ENCODE results near the gene CLEC19A. TPM values are rescaled to one million over a fixed set of nuclear protein-coding genes. Genes with fewer than 3 reads are reported as not detected.

Gene CLEC19A
- total RNA-seq, 2 experiments from 2014 or later = not detected

DNA sequence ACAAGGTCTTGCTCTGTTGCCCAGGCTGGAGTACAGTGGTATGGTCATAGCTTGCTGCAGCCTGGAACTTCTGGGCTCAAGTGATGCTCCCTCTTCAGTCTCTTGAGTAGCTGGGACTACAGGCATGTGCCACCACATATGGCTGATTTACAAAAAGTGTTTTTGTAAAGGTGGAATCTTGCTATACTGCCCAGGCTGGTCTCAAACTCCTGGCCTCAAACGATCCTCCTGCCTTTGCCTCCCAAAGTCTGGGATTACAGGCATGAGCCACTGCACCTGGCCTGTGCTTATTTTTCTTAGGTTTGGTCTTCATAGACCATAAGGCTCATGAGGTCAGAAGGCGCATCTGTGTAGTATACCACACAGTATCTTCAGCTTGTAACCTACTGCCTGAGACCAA, 5.3 kb downstream of the CLEC19A start:
- peaks cover 3% of the 10 kb centered on the region for H3K4me1 Mint-ChIP-seq
- no peak overlapping the region for H3K27ac Mint-ChIP-seq
- no peak for DNase-seq
- no peak overlapping the region for H3K4me3 Mint-ChIP-seq
- no peaks in the 10 kb centered on the region for H3K36me3 Mint-ChIP-seq
- no peaks in the 10 kb centered on the region for H3K9me3 Mint-ChIP-seq (ENCODE audit: low read depth)
- no peaks in the 10 kb centered on the region for H3K27me3 Mint-ChIP-seq
- no peak for ATAC-seq
- CTCF ChIA-PET = no interaction called here

DNA sequence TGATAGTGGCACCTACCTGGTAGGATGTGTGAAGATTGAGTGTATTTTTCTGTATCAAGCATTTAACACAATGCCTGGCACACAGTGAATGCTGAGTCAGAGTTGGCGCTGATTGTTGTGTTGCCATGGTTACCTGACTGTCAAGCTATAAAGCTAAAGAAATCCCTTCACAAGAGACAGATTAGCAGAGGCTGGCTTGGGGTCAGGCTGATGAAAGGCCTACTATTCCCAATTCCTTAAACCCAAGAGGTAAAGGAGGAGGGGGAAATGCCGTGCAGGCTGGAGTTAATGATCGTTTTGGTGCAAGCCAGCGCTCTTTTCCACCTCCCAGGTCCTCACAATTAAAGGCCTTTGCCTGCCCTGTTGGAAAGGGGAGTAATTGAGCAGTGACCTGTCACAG, 5.9 kb downstream of the CLEC19A start:
- H3K27ac Mint-ChIP-seq = no peak overlapping the region
- no peak overlapping the region for H3K4me3 Mint-ChIP-seq
- no peaks in the 10 kb centered on the region for H3K27me3 Mint-ChIP-seq
- no peaks in the 10 kb centered on the region for H3K9me3 Mint-ChIP-seq (ENCODE audit: low read depth)
- CTCF ChIA-PET = no interaction called here
- peaks cover 3% of the 10 kb centered on the region for H3K4me1 Mint-ChIP-seq
- no peak for ATAC-seq
- H3K36me3 Mint-ChIP-seq = no peaks in the 10 kb centered on the region
- no peak for DNase-seq

DNA sequence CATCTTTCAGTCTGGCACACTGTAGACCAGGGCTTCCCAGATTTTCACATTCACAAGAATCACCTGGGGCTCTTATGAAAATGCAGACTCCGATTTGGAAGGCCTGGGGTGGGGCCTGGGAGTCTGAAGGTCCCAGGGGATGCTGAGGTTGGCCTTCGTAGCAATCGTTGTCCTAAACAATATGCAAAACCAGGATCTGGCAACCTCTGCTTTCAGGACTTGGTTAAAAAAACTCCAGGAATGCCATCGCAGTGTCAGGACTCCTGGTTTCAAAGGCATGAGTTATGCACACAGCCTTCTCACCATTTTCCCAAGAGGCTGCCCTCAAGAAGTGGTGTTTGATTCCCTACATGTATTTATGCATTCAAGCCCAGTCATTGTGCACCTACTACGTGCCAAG, 6.7 kb downstream of the CLEC19A start:
- Mint-ChIP-seq H3K27ac (no peak overlapping the region), H3K4me3 (no peak overlapping the region), H3K4me1 (peaks cover 3% of the 10 kb centered on the region), H3K36me3 (no peaks in the 10 kb centered on the region), H3K27me3 (peaks cover 2% of the 10 kb centered on the region), H3K9me3 (ENCODE audit: low read depth) (no peaks in the 10 kb centered on the region)
- DNase-seq = no peak
- no peak for ATAC-seq
- CTCF ChIA-PET = no interaction called here

DNA sequence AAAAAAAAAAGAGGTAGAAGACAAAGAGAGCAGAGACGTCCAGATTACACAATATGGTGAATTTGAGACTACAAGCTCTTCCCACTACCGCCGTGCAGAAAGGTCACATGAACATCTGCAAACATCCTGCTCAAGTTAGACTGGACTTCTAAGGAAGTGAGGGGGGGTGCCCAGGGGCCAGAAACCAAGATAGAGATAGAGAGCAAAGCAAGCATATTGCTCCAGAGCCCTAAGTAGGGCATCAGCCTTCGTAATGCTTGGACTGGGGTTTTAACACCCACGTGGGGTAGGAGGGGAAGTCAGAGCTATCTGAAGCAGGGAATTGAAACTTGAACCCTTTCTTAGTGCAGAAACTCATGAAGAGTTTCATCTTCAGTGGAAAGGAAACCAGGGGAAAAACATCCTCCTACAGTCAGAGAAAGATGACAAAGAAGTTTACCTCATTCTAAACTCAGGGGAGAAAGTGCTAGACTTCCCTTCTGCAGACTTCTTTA, 8.7 kb downstream of the CLEC19A start:
- H3K27me3 Mint-ChIP-seq = peaks cover 2% of the 10 kb centered on the region
- ATAC-seq = no peak
- H3K9me3 Mint-ChIP-seq (ENCODE audit: low read depth) = no peaks in the 10 kb centered on the region
- peaks cover 3% of the 10 kb centered on the region for H3K4me1 Mint-ChIP-seq
- CTCF ChIA-PET = no interaction called here
- no peak overlapping the region for H3K27ac Mint-ChIP-seq
- no peak overlapping the region for H3K4me3 Mint-ChIP-seq
- no peaks in the 10 kb centered on the region for H3K36me3 Mint-ChIP-seq
- DNase-seq = no peak

DNA sequence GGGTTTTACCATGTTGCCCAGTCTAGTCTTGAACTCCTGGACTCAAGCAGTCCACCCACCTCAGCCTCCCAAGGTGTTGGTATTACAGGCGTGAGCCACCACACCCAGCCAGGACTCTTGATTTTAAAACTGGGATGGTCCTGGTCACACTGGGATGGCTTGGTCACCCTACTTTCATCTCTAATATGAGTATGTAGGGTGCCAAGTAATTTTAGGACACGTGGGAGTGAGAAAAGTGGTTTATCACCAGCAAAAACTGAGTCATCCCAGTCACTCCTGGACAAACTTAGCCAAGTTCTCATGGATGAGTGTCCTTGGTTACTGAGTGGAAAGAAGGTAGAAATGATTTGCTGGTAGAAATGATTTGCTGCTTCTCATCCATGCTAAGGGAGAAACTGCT, 9.9 kb downstream of the CLEC19A start:
- ATAC-seq (no peak), DNase-seq (no peak)
- CTCF ChIA-PET = no interaction called here
- no peaks in the 10 kb centered on the region for H3K36me3 Mint-ChIP-seq
- no peak overlapping the region for H3K27ac Mint-ChIP-seq
- H3K9me3 Mint-ChIP-seq (ENCODE audit: low read depth) = no peaks in the 10 kb centered on the region
- H3K4me1 Mint-ChIP-seq = peaks cover 3% of the 10 kb centered on the region
- no peak overlapping the region for H3K4me3 Mint-ChIP-seq
- H3K27me3 Mint-ChIP-seq = peaks cover 2% of the 10 kb centered on the region

DNA sequence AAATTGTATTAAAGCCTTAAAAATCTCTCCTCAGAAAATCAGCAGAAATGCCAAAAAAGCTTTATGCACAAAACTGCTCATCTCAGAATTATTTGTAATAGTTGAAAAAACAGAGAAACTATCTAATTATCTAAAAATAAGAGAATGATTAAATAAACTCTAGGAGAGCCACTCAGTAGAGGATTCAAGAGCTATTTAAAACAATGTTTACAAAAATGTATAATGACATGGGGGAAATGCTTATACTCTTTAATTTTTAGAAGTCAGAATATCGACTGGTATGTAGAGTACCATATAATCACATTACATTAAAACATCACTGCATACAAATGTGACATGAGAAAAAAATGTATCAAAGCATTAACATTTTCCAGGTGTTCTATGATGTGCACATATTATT, 11.9 kb downstream of the CLEC19A start:
- no peak for ATAC-seq
- CTCF ChIA-PET = no interaction called here
- peaks cover 3% of the 10 kb centered on the region for H3K4me1 Mint-ChIP-seq
- no peaks in the 10 kb centered on the region for H3K36me3 Mint-ChIP-seq
- DNase-seq = no peak
- H3K27me3 Mint-ChIP-seq = peaks cover 2% of the 10 kb centered on the region
- H3K27ac Mint-ChIP-seq = no peak overlapping the region
- no peaks in the 10 kb centered on the region for H3K9me3 Mint-ChIP-seq (ENCODE audit: low read depth)
- no peak overlapping the region for H3K4me3 Mint-ChIP-seq

DNA sequence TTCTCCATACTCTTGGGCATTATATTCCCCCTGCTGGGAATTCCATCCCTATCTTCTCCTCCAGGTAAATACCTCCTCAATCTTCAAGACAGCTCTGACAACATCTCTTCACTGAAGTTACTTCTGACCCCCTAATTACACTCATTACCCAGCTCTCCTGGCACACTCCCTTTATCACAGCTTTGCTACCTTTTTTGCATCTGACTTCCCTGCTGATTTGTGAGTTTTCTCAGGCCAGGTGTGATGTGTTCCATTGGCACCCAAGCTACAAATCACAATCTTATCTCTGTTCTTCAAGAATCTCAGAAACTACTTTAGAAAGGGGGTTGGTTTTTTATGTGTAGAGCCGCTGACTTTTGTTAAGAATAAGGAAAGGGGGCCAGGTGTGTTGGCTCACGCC, 14.0 kb downstream of the CLEC19A start:
- Mint-ChIP-seq H3K27me3 (peaks cover 2% of the 10 kb centered on the region), H3K9me3 (ENCODE audit: low read depth) (no peaks in the 10 kb centered on the region), H3K4me1 (no peaks in the 10 kb centered on the region), H3K27ac (no peak overlapping the region), H3K4me3 (no peak overlapping the region), H3K36me3 (no peaks in the 10 kb centered on the region)
- ATAC-seq (no peak), DNase-seq (no peak)
- CTCF ChIA-PET = no interaction called here

DNA sequence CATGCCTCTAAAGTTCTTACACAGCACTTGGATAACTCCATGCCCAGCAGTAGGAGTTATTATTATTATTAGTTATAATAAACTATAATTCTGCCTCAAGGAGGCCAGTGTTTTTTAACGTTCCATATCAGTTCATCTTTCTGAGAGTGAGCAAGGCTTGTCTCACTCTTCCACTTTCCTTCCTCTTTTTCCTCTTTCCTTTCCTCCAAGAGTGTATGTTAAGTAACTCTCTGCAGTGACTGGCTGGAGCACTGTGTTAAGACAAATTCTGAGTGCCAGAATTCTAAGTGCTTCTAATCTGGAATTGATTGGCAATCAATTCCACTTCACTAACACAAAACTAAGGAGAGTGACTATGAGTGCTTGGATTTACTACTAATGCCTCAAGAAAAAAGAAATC, 16.4 kb downstream of the CLEC19A start:
- Mint-ChIP-seq H3K27me3 (no peaks in the 10 kb centered on the region), H3K27ac (no peak overlapping the region), H3K36me3 (no peaks in the 10 kb centered on the region), H3K4me3 (no peak overlapping the region), H3K9me3 (ENCODE audit: low read depth) (no peaks in the 10 kb centered on the region), H3K4me1 (no peaks in the 10 kb centered on the region)
- no peak for ATAC-seq
- CTCF ChIA-PET = no interaction called here
- no peak for DNase-seq

DNA sequence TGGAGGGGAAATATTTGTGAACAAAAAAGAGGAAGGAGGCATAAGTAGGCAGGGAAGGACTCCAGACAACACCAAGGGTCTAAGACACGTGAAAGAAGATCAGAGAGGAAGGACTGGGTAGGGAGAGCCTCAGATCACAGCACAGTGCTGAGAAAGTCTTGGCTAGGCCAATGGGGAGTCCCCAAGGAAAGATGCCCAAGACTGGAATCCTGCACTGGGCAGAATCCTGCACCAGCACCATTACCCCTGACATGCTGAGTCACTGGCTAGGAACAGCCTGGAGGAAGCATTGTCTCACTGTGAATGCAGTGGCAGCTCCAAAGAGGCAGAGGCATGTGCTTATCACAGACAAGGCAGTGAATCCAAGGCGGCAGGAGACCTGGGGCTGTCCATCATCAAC, 19.2 kb downstream of the CLEC19A start:
- Mint-ChIP-seq H3K9me3 (ENCODE audit: low read depth) (no peaks in the 10 kb centered on the region), H3K4me3 (no peak overlapping the region), H3K36me3 (no peaks in the 10 kb centered on the region), H3K4me1 (no peaks in the 10 kb centered on the region), H3K27ac (no peak overlapping the region), H3K27me3 (no peaks in the 10 kb centered on the region)
- ATAC-seq (no peak), DNase-seq (no peak)
- CTCF ChIA-PET = no interaction called here

DNA sequence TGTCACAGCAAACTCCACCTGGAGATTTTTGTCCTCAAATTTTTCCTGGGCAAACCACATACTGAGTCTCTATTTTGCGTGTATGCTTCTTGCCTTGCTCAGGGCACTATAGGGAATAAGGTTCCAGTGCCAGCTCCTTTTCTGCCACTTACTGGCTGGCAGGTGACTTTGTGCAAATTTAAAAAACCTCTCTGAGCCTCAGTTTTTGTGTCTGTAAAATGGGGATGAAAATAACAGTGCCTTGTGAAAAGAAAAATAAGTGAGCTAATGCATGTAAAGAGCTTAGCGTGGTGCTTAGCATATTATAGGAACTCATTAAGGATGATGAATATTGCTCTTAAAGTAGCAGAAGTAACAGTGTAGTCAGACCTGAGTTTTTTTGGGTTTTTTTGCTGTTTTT, 19.9 kb downstream of the CLEC19A start:
- H3K27ac Mint-ChIP-seq = no peak overlapping the region

DNA sequence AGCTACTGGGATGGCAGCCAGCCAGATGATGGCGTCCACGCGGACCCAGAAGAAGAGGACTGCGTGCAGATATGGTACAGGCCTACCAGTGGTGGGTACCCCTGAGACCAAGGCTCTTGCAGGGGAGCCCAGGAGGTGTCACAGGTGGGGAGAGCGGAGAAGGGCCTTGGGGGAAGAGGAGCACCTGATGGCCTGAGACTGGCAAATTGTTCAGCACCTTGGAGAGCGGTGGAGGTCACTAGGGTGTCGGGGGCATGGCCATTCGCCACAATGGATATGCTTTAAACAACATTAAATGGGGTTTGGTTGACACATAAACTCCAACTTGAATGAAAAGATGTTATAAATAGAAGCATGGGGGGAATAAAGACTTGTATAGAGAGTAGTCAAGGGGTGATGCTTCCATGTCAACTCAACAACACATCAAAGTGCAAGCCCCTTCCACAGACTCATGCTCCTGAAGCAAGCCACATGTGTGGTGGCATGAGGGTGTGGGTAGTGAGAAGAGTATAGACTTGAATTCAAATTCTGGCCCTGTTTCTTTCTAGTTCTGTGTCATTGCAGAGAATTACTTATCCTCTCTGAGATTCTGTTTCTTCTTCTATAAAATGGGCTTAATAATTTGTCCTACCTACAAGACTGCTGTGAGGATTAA, 22.2 kb downstream of the CLEC19A start:
- no peak overlapping the region for H3K27ac Mint-ChIP-seq
- no peaks in the 10 kb centered on the region for H3K4me1 Mint-ChIP-seq
- H3K4me3 Mint-ChIP-seq = no peak overlapping the region
- ATAC-seq = no peak
- CTCF ChIA-PET = no interaction called here
- DNase-seq = no peak
- no peaks in the 10 kb centered on the region for H3K36me3 Mint-ChIP-seq
- no peaks in the 10 kb centered on the region for H3K27me3 Mint-ChIP-seq
- no peaks in the 10 kb centered on the region for H3K9me3 Mint-ChIP-seq (ENCODE audit: low read depth)

More for the DNA sequence above, 19.9 kb downstream of the CLEC19A start:
- Mint-ChIP-seq H3K4me1 (no peaks in the 10 kb centered on the region), H3K4me3 (no peak overlapping the region), H3K27me3 (no peaks in the 10 kb centered on the region), H3K36me3 (no peaks in the 10 kb centered on the region), H3K9me3 (ENCODE audit: low read depth) (no peaks in the 10 kb centered on the region)
- no peak for DNase-seq
- CTCF ChIA-PET = no interaction called here
- ATAC-seq = no peak

DNA sequence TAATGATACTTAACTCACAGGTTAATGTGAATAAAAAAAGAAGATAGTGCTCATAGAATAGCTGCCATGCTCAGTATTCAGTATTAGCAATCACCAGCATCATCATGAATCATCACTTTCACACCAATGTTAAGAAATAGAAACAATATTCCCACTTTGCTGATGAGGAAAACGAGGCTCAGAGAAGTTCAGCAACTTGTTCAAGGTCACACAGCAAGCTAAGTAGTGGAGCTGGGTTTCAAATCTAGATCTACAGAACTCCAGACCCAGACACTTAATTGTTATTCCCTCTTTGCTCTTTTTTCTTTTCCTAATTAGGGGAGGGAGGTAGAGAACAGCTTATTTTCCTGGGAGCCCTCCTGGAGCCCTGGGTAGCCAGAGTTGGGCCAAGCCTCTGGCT, 22.9 kb downstream of the CLEC19A start:
- Mint-ChIP-seq H3K4me1 (no peaks in the 10 kb centered on the region), H3K27ac (no peak overlapping the region), H3K36me3 (no peaks in the 10 kb centered on the region), H3K27me3 (no peaks in the 10 kb centered on the region), H3K4me3 (no peak overlapping the region), H3K9me3 (ENCODE audit: low read depth) (no peaks in the 10 kb centered on the region)
- ATAC-seq (no peak), DNase-seq (no peak)
- CTCF ChIA-PET = no interaction called here

DNA sequence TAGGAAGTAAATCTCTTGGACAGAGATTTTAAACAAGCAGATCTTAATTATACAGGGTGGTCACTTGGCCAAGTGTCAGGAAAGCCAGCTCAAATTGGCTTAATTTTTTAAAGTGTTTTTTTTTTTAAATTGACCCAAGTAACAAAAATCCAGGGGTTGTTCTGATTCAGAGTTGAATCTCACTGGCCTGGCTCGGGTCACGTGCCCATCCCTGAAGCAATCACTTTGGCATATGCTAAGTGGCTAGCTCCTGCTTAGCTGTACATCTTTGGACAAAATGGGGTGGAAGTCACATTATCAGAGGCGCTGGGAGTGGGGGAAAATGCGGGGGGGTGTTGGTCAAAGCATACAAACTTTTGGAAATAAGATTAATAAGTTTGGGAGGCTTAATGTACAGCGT, 23.6 kb downstream of the CLEC19A start:
- Mint-ChIP-seq H3K4me3 (no peak overlapping the region), H3K9me3 (ENCODE audit: low read depth) (no peaks in the 10 kb centered on the region), H3K27ac (no peak overlapping the region), H3K4me1 (no peaks in the 10 kb centered on the region), H3K27me3 (no peaks in the 10 kb centered on the region), H3K36me3 (no peaks in the 10 kb centered on the region)
- DNase-seq (no peak), ATAC-seq (no peak)
- CTCF ChIA-PET = no interaction called here

DNA sequence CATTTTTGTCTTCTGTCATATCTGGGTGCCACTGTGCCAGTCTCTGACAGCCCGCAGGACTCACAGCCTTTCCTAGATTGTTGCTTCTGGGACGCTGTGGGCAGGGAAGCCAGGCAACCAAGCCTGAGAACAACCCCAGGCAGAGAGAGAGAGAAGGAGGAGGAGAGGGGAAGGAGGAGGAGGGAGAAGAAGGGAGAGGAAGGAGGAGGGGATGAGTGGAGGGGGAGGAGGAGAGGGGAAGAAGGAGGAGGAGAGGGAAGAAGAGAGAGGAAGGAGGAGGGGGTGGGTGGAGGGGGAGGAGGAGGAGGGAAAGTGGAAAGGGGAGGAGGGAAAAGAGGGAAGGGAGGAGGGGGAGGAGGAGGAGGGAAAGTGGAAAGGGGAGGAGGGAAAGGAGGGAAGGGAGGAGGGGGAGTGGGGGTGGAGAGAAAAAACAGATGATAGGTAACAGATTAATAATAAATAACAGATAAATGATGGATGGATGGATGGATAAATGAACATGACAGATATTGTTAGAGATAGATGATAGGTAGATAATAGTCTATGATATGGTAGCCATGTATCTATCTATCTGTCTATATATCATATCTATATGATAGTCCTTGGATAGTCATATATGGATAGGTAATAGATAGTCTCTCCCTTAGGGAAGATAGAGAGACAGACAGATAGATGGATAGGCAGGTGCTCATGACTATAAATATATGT, 29.3 kb downstream of the CLEC19A start:
- H3K4me3 Mint-ChIP-seq = no peak overlapping the region
- no peak overlapping the region for H3K27ac Mint-ChIP-seq
- no peaks in the 10 kb centered on the region for H3K27me3 Mint-ChIP-seq
- no peaks in the 10 kb centered on the region for H3K4me1 Mint-ChIP-seq
- CTCF ChIA-PET = no interaction called here
- H3K36me3 Mint-ChIP-seq = no peaks in the 10 kb centered on the region
- no peaks in the 10 kb centered on the region for H3K9me3 Mint-ChIP-seq (ENCODE audit: low read depth)
- DNase-seq (no peak), ATAC-seq (no peak)
